Retinal pigment epithelial cell (primary cell): Measurements from ENCODE around the gene GALNT17.
"Not testable (repeated sequence)": the region's sequence is repeated elsewhere in the genome, so short reads cannot be mapped to it uniquely, and the experiment has no call there.

Experiments
- DNase-seq: peaks from one replicate; pipeline ENCODE4 v3.0.0-alpha.2; 2010; ENCODE audit warnings: low read depth
- H3K4me3 ChIP-seq: 2 replicates; pipeline ENCODE4 v1.5.1; 2011; ENCODE audit warnings: mild to moderate bottlenecking, low read length, control low read depth, moderate library complexity
- CTCF ChIP-seq: conservative IDR thresholded peaks from 2 replicates; pipeline ENCODE4 v1.5.1; 2011; ENCODE audit warnings: low read depth, low read length, control low read depth, inconsistent platforms

GALNT17 gene

GRCh38 chr7:71243736-71244410, 111.9 kb downstream of the GALNT17 start:
- TF ChIP-seq CTCF: no peak
- no peak for DNase-seq
- H3K4me3 ChIP-seq: no peak overlapping the region

- no peak overlapping the region for H3K4me3 ChIP-seq
- no peak for TF ChIP-seq CTCF
- DNase-seq: no peak
Observed at GRCh38 chr7:71245038-71245437, 113.1 kb downstream of the GALNT17 start.

GRCh38 chr7:71251706-71252105, 119.8 kb downstream of the GALNT17 start:
- no peak overlapping the region for H3K4me3 ChIP-seq
- no peak for DNase-seq
- TF ChIP-seq CTCF: no peak

- no peak for DNase-seq
- no peak overlapping the region for H3K4me3 ChIP-seq
- no peak for TF ChIP-seq CTCF
Observed at GRCh38 chr7:71254751-71255150, 122.8 kb downstream of the GALNT17 start.

- DNase-seq: no peak
- no peak overlapping the region for H3K4me3 ChIP-seq
- TF ChIP-seq CTCF: no peak
Observed at GRCh38 chr7:71255537-71256178, 123.7 kb downstream of the GALNT17 start.

- no peak for DNase-seq
- H3K4me3 ChIP-seq: no peak overlapping the region
- TF ChIP-seq CTCF: no peak
Observed at GRCh38 chr7:71261066-71261465, 129.1 kb downstream of the GALNT17 start.

GRCh38 chr7:71262834-71263233, 130.9 kb downstream of the GALNT17 start:
- DNase-seq, H3K4me3 ChIP-seq: not testable (repeated sequence)
